Measurements from ENCODE around the gene CRYL1.

GRCh38 chr13:20387441-20387971, 138.2 kb downstream of the CRYL1 start:
- TF ChIP-seq, protein P1, sequence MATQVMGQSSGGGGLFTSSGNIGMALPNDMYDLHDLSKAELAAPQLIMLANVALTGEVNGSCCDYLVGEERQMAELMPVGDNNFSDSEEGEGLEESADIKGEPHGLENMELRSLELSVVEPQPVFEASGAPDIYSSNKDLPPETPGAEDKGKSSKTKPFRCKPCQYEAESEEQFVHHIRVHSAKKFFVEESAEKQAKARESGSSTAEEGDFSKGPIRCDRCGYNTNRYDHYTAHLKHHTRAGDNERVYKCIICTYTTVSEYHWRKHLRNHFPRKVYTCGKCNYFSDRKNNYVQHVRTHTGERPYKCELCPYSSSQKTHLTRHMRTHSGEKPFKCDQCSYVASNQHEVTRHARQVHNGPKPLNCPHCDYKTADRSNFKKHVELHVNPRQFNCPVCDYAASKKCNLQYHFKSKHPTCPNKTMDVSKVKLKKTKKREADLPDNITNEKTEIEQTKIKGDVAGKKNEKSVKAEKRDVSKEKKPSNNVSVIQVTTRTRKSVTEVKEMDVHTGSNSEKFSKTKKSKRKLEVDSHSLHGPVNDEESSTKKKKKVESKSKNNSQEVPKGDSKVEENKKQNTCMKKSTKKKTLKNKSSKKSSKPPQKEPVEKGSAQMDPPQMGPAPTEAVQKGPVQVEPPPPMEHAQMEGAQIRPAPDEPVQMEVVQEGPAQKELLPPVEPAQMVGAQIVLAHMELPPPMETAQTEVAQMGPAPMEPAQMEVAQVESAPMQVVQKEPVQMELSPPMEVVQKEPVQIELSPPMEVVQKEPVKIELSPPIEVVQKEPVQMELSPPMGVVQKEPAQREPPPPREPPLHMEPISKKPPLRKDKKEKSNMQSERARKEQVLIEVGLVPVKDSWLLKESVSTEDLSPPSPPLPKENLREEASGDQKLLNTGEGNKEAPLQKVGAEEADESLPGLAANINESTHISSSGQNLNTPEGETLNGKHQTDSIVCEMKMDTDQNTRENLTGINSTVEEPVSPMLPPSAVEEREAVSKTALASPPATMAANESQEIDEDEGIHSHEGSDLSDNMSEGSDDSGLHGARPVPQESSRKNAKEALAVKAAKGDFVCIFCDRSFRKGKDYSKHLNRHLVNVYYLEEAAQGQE (IDR thresholded peaks at IDR 0.05): no peak
- TF ChIP-seq RNF2 (IDR thresholded peaks at IDR 0.05; ENCODE audit: borderline replicate concordance, low read depth) (no peak), CTCF (IDR thresholded peaks at IDR 0.05) (no peak), RAD21 (conservative IDR thresholded peaks at IDR 0.05 in 1 of 2, IDR thresholded peaks at IDR 0.05 in 1 of 2) (no peak), CHD2 (IDR thresholded peaks at IDR 0.05; ENCODE audit: low read length, partially characterized antibody) (no peak)
- TF ChIP-seq, protein P2, sequence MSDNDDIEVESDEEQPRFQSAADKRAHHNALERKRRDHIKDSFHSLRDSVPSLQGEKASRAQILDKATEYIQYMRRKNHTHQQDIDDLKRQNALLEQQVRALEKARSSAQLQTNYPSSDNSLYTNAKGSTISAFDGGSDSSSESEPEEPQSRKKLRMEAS (IDR thresholded peaks at IDR 0.05): no peak
- TF ChIP-seq, protein P3, sequence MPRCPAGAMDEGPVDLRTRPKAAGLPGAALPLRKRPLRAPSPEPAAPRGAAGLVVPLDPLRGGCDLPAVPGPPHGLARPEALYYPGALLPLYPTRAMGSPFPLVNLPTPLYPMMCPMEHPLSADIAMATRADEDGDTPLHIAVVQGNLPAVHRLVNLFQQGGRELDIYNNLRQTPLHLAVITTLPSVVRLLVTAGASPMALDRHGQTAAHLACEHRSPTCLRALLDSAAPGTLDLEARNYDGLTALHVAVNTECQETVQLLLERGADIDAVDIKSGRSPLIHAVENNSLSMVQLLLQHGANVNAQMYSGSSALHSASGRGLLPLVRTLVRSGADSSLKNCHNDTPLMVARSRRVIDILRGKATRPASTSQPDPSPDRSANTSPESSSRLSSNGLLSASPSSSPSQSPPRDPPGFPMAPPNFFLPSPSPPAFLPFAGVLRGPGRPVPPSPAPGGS (IDR thresholded peaks at IDR 0.05): no peak
